ENCODE results near the gene TMX2.

- TF ChIP-seq CTCF (optimal IDR thresholded peaks at IDR 0.05 in 1 of 3, IDR thresholded peaks at IDR 0.05 in 1 of 3, conservative IDR thresholded peaks at IDR 0.05 in 1 of 3; ENCODE audit: extremely low read depth in 1 of 3, insufficient read depth in 2 of 3, low read length in 3 of 3) (no peak), EZH2 (IDR thresholded peaks at IDR 0.05; ENCODE audit: low read length) (no peak)
These were observed 7.5 kb upstream of the TMX2 start for GRCh38 chr11:57704932-57705331.

Data from keratinocyte (primary cell).